ENCODE results near the gene GDAP2. TPM values are rescaled to one million over a fixed set of nuclear protein-coding genes. Genes with fewer than 3 reads are reported as not detected.
"Not testable (repeated sequence)": the region's sequence is repeated elsewhere in the genome, so short reads cannot be mapped to it uniquely, and the experiment has no call there.

GDAP2 gene, protein sequence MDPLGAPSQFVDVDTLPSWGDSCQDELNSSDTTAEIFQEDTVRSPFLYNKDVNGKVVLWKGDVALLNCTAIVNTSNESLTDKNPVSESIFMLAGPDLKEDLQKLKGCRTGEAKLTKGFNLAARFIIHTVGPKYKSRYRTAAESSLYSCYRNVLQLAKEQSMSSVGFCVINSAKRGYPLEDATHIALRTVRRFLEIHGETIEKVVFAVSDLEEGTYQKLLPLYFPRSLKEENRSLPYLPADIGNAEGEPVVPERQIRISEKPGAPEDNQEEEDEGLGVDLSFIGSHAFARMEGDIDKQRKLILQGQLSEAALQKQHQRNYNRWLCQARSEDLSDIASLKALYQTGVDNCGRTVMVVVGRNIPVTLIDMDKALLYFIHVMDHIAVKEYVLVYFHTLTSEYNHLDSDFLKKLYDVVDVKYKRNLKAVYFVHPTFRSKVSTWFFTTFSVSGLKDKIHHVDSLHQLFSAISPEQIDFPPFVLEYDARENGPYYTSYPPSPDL
- 14.0 and 23.2 TPM in 2 replicates for total RNA-seq

DNA sequence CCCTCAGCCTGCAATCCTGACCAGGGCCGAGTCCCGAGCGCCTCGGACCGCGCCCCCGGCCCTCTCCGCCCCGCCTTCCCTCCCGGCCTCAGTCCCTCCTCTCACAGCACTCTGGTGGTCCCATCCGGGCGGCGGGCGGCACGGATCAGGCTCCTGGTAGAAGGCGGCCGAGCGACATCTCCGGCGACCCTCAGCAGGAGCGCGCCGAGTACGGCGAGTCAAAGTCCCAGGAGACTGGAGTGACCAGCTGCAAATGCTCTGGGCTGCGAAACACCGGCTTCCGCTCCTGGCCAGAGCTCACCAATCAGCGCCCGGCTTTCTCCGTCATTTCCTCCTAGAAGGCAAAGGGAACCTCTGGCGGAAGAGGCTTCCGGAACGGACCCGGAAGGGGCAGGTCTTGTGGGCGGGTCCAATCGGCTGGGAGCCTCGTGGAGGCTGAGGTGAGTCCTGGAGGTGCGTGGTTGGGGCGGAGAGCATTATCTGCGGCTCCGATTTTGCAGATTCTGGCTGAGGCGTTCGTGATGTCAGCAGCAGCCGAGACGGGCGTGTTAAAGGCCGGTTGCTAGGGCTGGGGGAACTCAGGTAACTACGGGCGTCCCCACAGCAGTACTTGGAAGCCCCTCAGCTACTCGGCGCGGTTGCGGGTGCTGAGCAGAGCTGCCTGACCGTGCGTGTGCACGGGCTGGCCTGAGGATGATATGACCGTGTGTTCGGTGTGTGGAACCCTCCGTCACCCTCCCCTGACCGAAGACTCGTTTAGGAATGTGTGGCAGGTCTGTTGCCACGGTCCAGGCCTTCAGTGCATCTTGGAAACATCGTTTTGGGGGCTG lies at the start of gene GDAP2, which contains the start of gene WDR3:
Gene GDAP2, minus strand, starts transcription at position 279 of the 830 bp plus-strand sequence. CDS start 9,264 bp downstream, outside the sequence.
Gene WDR3, plus strand, starts transcription at position 397 of the 830 bp plus-strand sequence. CDS start 3,581 bp downstream, outside the sequence.
- peak; percentile 90 for DNase-seq (ENCODE audit: low read depth, low spot score)

DNA sequence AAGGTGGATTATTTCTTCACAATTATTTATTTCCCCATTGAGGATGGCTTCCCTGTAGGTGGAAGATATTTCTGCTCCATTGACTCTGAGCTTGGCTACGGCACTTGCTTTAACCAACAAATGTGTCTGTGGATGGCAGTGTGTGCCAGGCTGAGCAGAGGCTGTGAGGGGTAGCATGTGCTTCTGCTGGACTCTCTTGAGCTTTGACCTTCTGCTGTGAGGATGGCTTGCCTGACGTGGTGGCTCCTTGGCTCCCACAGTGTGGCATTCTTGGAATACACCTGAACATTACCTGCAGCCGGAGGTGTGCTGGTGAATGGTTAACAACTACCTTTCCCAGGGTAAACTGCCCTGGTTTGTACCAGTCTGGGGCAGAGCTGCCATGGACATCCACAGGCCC lies 47.0 kb upstream of the GDAP2 start:
- DNase-seq (ENCODE audit: low read depth, low spot score): no peak

DNA sequence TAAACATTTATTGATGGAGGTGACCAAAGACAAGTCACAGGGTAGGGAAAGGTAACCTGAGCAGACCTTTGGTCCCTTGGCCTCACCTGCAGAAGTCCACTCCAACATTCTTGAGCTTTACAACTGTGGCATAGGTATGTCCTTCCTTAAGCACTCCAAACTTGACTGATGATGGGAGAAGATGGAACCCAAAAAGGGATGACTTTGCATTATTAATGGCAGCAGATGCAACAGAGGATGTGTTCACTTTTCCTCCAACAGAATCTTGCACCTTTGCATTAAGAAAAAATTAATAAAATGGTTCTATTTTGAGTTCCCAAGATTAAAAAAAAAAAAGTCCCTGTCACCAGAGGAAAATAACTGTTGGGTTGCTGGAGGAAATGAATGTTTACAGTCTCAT lies 42.4 kb upstream of the GDAP2 start:
- DNase-seq (ENCODE audit: low read depth, low spot score): no peak

DNA sequence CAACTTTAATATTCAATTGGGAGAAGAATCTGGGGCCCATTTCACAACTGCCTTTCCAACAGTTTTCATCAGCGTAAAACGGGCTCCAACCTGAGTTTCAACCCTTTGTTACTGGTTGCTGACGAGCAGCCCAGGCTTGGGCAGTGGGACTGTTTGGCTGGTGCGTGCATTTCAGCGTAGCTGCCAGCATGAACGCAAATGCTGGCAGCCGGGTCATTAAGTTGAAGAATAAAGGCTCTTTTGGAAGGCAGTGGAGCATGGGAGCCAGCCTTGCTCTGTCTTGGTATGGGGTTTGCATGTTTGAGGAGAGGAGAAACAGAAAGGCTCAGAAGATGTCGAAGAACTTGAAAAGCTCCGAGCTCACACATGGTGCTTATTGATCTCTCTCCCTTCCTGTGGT lies 40.8 kb upstream of the GDAP2 start:
- no peak for DNase-seq (ENCODE audit: low read depth, low spot score)

DNA sequence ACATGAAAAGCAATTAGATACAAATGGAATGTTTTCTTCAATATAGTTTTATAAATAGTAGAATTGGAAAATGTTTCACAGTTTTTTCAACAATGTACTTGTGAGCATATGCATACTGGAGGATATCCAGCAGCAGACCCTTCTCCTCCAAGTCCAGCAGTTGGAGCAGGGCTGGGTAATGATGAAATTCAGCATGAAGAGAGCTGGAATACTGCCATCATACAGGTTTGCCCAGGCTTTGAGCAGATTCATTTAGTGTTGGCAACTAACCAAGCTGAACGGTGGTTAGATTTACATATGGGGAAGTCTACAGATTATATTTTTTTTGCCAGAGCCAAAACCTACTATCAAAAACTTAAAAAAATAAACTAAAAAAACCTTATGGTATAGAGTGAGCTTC lies 38.5 kb upstream of the GDAP2 start:
- DNase-seq (ENCODE audit: low read depth, low spot score): no peak

DNA sequence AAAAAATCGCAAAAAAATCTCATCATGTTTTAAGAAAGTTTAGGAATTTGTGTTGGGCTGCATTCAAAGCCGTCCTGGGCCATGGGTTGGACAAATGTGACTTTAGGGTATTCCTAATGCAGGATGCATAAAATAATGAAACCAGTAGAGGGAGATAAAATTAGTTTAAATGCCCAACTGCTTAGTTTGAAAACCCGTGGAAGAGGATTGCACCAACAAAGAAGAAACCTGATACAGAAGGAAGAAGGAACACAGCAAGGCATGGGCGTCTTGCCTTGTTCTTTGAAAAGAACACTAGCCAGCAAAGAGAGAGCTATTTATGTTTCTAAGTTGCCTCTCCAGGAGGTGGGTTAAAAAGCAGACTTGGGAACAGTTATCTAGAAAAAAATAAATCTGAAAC lies 38.1 kb upstream of the GDAP2 start:
- no peak for DNase-seq (ENCODE audit: low read depth, low spot score)

DNA sequence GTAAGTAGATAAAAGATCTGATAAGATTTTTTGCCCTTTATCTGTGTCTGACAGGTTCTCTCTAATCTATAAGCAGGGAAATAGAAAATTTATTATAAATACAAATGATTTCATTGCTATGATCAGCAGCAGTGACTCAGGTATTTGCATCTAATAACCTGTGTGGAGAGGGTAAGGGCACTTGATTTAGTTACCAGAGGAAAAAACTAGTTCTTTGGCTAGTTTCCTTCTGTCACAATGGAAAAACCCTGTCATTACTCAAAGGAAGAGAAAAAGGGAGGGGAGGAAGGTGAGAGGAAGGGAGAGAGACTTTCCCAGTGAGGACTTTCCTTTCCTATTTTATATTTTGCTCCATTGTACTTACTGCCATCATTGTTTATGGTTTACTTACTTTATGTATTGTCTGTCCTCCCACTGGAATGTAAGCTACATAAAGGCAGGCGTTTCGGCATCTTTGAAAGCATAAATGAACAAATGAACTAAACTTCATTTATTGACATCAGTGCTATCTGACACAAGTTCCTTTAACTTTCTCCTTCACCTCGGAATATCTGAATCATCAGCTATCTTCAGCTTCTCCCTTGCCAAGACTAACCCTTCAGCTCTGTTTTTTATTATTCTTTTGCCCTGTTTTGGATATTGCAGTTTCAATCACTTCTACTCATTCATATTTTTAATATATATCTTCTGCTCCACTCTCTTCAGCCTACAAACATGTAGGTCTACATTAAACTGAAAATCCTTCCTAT lies 35.0 kb upstream of the GDAP2 start:
- DNase-seq (ENCODE audit: low read depth, low spot score): no peak

DNA sequence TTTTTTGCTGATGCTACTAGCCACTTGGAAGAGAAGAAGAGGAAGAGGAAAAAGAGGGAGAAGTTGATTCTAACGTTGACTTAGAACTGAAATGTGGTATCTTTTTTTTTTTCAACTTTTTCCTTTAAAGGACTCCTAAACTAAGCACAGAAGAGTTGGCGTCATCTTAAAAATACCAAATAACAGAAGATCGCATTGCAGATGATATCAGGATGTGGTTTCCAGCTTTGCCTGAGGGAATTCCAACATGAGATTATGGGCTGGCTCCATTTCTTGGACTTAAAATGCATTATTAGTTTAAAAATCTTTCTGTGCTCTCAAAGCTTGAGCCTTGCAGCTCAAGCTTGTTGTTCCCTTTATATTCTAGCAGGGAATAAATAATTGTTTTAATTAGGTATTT lies 29.9 kb upstream of the GDAP2 start:
- no peak for DNase-seq (ENCODE audit: low read depth, low spot score)

DNA sequence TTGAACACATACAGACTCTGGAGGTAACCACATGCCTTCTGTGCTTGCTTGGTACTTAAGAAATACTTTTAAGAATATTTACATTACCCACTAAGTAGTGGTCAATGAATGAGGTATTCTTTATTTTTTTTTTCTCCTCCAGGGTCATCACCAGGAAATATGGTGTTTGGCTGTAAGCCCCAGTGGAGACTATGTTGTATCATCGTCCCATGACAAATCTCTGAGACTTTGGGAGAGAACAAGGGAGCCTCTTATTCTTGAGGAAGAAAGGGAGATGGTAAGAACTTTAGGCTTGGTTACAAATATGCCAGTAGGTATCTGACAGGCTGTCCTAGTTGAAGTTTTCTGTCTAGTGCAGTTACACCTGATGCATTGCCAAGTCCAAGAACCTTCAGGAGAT lies 23.0 kb upstream of the GDAP2 start:
- DNase-seq (ENCODE audit: low read depth, low spot score): no peak

DNA sequence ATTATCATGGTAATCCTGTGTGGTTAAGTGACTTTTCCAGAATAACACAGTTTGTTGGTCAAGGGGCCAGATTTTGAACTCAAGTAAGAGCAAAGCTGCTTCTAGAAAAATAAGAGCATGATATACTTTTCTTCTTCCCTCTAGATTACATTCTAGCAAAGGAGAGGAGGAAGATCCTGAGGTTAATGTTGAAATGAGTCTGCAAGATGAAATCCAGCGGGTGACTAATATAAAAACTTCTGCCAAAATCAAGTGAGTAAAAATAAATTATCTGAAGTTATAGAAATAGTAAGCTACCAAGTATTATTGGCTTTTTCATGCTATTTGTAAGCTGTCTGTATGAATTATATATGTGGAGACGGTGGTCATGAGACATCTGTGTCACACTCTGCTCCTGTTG lies 12.9 kb upstream of the GDAP2 start:
- no peak for DNase-seq (ENCODE audit: low read depth, low spot score)

DNA sequence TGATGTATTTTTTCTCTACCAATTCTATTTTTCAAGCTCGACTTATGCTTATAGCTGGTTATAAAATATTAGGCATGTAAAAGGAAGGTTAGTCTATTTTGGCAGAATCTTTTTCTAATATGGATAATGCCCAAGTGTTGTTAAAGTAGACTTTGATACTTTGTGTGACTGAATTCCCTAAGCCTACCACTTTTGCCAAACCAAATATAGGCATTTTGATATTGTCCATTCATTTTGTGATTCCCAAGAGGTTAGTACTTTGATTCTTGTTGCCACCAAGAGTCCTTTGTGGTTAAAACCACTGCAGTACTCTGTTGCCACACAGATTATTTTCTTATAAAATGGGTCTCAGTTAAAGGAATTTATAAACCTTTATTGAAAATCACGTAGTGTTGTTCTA lies 4.3 kb upstream of the GDAP2 start:
- no peak for DNase-seq (ENCODE audit: low read depth, low spot score)

DNA sequence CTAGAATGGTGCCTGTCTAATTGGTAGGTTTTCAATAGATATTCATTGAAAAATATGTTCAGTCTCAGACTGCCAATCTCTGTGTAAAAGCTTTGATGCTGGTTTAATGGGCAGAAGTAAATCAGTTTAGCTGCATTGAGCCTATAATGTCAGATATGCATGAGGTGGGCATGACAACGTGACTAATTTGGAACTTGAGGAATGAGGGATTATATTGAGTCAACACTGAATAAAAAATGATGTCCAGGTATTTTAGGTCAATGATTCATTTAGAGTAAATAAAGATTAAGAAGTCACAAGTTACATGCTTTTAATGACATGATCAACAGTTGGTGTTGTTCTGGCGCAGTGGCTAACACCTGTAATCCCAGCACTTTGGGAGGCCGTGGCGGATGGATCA lies 3.2 kb upstream of the GDAP2 start:
- DNase-seq (ENCODE audit: low read depth, low spot score): no peak

DNA sequence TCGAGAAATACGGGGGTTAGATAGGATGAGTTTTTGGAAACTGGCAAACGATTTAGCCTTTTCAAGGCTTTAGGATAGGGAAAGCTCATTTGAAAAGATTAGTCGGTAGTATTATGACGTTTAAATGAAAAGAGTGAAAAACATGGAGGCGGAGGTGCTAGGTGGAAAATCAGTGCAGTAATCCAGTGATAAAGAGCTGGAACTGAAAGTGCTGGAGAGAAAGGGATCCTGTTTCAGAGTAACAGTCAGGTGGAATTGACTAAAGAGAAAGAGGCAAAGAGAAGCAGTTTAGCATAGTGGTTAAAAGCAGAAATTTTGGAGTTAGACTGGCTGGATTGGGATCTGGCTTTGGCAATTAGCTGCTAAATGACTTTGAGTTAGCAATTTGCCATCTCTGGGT lies 1.1 kb upstream of the GDAP2 start:
- DNase-seq (ENCODE audit: low read depth, low spot score): no peak

DNA sequence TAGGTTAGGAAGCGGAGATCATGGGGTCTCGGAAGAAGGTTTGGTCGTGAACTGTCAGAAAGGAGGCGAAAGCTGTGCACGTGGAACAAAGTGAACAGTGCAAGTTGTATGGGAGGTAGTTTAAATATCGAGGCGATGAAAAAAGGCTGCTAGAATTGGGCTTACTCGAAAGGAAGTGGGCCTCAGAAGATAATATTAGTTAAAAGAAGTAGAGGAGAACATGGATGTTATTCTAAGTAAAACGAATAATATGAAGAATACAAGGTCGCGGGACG lies 689 bp upstream of the GDAP2 start:
- no peak for DNase-seq (ENCODE audit: low read depth, low spot score)

DNA sequence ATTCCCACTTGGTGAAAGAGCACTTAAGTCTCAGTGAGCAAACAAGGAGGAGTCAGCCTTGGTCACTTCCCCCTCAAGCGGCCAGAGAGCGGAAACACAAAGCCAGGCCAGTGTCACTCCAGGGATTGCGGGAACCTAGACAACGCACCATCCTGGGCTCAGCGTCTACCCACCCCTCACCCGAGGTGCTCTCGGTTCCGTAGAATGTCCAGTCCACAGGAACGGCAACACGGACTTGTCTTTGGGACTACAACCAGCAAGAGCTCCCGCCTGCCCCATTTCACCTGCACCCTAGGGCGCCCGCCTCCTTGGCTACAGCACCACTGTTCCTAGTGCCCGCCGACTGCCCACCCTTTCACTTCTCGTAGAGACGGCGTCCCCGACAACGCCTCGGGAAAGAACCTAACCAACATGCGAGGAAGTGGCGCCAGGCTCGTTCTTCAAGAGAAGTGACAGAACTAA lies 509 bp downstream of the GDAP2 start:
- peak; percentile 29 for DNase-seq (ENCODE audit: low read depth, low spot score)

DNA sequence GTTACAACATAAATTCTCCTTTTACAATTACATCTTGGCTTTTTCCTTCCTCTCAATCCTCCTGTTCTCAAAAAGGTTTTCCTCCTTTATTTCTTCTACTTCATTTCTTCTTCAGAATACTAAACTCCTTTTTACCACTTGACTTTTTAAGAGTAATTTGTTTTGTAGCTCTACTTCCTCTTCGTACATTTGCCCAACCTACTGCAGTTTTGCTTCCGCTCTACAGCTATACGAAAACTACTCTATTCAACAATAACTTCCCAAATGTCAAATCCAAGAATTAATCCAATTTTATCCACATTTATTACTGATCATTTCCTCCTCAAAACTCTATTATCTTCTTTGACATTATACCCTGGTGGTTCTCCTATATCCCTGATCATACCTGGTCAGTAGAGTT lies 3.4 kb downstream of the GDAP2 start:
- no peak for DNase-seq (ENCODE audit: low read depth, low spot score)

DNA sequence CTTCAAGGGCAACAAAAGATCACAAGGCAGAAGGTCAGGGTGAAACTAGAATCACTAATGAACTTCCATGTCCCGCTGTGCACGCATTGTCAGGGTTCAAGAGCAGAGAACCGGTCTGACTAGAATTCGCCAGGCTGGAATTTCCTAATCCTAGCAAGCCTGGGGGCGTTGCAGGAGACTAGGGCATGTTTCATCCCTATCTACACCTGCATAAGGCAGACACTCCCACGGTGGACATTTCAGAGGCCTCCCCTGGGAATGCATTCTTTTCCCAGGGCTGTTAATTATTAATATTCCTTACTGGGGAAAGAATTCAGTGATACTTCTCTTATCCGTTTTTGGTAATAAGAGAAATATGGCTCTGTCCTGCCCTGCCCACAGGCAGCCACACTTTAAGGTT lies 6.7 kb downstream of the GDAP2 start:
- DNase-seq (ENCODE audit: low read depth, low spot score): not testable (repeated sequence)

DNA sequence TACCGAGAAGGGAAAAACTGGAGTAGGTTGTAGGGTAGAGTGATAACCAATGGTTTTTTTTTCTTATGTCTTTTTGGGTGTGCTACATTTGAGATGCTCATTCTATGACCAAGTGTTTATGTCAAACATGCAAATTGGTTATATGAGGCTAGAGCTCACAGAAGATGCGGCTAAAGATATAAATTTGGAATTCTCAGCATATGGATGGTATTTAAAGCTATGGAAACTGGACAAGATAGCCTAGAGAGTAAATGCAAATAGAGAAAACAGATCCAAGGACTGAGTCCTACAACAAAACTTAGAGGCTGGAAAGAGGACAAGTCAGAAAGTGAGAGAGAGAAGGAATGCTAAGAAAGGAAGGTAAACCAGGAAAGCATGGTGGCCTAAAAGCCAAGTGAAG lies 7.4 kb downstream of the GDAP2 start:
- DNase-seq (ENCODE audit: low read depth, low spot score): no peak

DNA sequence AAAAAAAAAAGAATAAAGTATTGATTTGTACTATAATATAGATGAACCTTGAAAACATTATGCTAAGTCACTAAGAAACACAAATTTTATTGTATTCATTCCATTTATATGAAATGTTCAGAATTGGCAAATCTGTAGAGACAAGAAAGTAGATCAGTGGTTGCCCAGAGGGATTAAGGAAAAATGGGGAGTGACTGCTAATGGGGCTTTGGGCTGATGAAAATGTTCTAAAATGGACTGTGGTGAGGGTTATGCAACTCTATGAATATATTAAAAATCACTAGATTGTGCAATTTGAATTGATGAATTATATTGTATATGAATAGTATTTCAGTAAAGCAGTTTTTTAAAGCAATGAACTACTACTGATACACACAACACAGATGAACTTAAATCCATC lies 10.0 kb downstream of the GDAP2 start:
- no peak for DNase-seq (ENCODE audit: low read depth, low spot score)

DNA sequence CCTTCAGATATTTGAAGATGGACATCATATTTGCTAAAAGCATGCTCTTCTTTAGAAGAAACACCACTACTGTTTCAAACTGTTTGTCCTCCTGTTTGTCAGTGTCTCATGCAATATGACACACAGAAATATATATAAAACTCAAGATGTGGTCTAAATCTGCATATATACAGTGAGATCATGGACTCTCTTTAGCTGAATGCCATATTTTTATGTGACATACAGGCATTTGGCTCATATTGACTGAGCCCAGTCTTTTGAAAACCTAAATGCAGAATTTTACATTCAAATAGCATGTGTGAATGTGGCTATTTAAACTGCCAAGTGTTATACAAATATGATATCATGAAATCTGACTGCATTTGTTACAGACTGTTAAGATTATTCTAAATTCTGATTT lies 18.4 kb downstream of the GDAP2 start:
- DNase-seq (ENCODE audit: low read depth, low spot score): no peak

DNA sequence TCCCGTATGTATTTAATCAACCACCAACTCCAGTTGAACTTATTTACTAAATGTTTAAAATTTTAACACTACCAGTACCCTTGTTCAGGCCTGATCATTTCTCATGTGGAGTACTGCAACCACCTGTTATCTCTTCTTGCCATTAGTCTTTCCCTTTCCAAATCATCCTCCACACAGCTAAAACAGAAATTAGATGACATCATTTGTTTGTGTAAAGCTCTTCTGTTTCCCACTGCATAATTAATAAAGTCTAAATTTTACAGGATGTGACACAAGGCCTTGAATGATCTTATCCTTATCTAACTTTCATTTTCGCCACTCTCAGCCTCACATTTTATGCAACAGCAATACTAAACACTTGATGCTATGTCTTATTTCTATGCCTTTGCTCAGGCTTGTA lies 24.4 kb downstream of the GDAP2 start:
- no peak for DNase-seq (ENCODE audit: low read depth, low spot score)

DNA sequence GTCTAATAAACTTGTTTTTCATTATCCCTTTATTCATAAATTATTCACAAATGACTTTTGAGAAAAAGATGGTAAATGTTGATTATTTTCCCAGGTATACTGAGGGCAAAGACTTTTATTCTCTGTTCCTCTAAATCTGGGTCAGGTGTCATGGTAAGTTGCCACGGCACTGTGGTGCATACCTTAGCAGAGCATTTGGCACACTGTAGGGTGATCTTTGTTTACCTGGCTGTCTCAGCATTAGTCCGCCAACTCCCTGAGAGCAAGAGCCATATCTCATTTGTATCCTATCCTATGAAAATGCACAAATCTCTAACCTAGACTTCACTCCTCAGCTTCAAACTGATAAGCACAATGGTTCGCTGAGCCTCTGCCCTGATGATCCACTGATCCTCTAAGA lies 24.9 kb downstream of the GDAP2 start:
- DNase-seq (ENCODE audit: low read depth, low spot score): no peak
